IPS-NIHi7 (cell line): ENCODE data around the gene HPGD.

Source experiments
- DNase-seq: peaks from one replicate; pipeline ENCODE4 v3.0.0; 2012; ENCODE audit warnings: mixed read lengths; ENCODE audit errors: extremely low spot score

HPGD gene

DNA sequence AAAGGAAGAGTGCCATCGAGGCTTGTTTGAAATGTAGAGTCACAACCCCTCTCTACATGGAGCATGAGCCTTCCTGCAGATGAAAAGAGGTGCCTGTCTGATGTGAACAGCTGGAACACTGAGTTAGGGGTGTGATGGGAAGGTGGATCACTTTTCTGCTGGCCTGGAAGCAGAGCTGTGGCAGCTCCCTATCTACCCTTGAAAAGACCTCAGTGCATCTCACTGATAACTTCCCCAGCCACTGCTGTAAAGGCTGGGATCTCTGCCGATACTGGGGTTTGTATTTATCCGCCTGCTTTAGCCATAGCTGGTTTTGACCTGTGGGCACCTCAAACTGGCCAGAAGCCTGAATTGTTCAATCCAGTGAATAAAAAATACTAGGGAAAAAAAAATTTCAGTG is 46.8 kb downstream of the HPGD start:
- DNase-seq: no peak

DNA sequence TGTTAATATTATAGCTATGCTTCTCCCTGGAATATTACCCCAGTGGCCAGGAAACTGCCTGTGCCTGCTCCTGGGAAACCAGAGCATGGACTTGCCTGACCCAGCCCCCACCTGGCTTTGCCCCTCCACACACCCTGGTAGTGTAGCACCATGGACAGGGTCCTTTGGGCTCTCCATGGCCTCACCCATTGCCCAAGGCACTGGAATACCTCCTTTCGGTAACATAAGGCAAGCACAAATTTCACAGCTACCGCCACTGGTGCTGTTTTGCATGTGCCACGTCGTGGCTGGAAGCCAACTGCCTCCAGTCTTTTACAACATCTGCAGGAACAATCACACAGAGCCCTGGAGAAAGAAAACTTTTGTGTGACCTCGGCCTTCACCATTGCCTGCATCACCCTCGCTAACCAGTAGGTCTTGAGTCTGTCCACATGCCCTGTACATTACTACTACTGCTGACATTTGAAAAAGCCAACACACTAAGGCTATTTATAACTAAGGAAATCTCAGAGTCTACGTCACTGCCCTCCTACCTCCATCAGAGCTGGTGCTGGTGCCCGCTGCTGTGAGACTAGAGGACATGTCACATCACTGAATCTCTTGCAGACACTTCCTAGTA is 47.7 kb downstream of the HPGD start:
- DNase-seq: peak; percentile 17

DNA sequence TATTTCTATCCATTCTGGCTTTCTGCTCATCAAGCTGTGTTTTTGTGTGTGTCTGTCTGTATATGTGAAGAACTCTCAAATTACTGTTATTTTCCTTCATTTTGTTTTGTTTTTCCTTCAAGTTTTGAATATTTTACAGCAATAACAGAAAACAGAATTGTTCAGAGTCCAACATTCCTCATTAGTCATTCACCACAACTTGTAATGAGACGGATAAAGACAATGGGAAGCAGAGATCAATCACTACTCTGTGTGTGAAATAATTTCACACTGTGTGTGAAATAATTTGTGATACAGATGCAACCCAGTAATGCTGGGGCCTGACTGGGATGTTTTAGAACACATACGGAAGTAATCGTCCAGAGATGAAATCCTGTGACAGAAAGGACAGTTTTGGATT is 55.2 kb downstream of the HPGD start:
- DNase-seq: no peak

DNA sequence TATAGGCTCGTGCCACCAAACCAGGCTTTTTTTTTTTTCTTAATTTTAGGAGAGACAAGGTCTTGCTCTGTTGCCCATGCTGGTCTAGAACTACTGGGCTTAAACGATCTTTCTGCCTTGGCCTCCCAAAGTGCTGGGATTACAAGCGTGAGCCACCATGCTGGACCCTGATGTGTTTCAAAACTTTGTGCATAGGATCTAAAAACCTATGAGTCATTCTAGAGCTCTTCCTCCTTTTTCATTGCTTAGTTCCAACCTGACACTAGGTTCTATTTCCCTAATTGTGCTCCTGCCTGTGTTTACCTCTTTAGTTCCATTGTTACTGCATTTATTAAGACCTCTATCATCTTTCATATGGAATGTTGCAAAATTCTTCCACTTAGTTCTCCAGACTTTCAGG is 57.3 kb downstream of the HPGD start:
- no peak for DNase-seq

DNA sequence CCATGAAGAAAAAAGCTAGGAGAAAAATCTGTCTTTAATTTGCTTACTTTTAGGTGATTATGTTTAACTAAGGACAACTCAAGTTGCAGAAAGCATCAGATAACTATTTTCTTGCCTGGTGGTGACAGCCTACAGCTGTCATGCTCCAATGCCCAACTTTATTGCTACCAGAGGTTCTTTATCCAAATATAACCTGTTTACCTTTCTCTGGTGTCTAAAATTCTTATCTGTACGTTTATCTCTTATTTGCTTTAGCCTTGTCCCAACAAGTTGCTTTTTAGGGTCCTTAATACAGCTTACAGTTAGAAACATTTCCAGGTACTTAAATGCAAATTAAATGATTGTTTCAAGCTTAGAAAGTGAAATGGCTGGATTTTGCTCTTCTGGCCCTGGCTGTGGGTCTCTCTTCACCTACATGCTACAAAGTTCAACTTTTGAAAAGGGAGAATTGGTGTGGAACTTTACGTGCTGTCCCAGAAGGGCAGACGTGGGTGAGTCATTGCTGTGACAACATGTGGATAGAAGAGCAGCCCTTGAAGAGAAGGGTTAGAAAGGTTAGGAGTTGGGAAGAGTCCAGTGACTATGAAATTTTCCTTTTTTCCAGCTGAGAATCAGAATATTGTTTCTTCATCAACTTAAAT is 60.7 kb downstream of the HPGD start:
- no peak for DNase-seq

DNA sequence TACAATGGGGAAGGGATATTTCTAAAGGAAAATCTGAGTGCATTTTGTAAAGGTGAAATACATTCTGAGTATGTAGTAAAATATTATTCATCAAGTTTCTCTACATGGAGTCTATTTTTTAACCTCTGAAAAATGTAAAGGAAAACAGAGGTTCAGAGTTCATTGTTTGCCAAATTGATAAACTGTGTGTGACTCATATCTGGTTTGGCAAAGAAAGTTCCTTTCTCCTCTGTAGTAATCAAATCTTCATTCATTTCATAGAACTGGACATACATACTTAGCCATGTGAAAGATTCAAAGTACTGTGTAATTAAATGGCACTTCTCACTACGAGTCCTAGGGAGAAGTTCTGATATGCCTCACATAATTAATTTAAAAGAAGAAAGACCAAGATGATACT is 61.6 kb downstream of the HPGD start:
- no peak for DNase-seq

DNA sequence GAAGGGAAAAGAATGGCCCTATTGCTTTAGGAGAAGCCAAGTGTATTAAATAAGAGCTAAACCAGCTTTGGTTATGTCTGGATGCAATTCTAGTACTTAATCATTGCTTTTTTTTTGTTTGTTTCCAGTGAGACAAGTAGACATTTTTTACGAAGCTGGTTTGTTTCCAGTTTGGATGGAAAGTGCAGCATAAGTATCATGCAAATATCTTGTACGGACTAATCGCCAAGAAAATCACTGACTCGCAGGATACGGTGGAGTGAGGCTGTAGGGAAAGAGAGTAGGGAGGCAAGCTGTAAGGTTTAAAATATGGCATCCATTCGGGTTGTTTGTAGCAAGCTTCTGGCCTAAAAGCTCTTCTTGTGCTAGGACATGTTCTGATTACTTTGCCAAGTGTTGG is 64.8 kb downstream of the HPGD start:
- no peak for DNase-seq

DNA sequence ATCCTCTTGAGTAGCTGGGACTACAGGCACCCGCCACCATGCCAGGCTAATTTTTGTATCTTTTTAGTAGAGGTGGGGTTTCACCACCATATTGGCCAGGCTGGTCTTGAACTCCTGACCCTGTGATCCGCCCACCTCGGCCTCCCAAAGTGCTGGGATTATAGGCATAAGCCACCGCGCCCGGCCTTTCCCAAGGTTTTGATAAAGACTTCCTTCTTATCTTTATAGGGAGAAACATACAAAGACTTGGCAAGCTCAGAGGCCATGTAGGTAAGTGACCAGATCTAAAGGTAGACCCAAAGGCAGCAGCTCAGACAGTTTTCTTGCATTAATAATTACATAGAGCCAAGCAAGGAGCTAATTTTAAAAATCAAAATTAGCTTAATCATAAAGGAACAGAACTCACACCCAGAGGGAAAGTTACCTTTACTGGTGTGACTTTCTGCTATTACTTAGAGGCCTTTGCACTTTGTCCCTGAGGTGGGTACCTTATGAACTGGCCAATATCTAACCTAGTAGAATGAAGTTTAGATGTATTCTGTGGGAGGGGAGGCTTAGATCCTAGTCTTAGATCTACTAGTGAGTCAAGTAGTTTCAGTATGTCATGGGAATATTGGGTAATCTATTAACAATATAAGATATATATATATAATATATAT is 67.3 kb downstream of the HPGD start:
- DNase-seq: no peak

DNA sequence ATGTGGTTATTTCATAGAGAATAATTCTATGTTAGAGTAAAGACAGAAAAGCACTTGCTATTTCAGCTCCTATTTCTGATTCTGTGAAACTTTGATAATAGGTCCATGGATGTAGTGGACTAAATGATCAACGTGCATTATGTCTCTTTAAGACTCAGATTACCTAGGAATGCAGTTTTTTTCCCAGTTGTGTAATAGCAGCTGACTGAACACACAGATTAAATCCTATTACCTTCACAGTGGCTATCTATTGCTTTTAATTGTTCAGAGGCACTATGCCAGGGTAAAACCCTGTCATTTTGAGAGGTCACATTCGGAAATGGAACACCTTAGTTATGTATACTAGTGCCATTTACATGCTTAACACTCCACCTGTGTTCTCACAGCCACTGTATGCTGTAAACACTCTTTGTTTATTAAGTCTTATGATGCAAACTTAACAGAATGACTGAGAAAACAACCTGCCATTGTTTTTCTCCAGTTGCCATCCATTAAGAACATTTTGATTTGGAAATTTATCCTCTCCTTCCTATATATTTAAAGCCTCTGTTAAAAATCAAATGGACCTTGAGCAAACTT is 70.5 kb downstream of the HPGD start:
- no peak for DNase-seq

DNA sequence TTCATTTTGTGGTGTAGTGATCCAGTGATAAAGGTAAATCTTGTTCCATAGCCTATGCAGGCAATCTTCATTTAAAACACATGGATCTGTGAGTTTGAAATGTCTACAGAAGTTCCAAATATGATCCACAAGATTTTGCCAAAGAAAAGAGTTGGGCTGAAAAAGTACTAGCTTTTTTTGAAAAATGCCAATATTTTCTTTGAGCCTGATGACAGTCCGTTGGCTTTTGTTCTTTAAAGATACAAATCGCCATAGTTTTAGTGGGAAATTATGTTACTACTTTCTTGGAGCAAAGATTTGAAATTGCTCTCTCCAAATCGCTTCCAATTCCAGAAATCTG is 71.5 kb downstream of the HPGD start:
- DNase-seq: no peak

DNA sequence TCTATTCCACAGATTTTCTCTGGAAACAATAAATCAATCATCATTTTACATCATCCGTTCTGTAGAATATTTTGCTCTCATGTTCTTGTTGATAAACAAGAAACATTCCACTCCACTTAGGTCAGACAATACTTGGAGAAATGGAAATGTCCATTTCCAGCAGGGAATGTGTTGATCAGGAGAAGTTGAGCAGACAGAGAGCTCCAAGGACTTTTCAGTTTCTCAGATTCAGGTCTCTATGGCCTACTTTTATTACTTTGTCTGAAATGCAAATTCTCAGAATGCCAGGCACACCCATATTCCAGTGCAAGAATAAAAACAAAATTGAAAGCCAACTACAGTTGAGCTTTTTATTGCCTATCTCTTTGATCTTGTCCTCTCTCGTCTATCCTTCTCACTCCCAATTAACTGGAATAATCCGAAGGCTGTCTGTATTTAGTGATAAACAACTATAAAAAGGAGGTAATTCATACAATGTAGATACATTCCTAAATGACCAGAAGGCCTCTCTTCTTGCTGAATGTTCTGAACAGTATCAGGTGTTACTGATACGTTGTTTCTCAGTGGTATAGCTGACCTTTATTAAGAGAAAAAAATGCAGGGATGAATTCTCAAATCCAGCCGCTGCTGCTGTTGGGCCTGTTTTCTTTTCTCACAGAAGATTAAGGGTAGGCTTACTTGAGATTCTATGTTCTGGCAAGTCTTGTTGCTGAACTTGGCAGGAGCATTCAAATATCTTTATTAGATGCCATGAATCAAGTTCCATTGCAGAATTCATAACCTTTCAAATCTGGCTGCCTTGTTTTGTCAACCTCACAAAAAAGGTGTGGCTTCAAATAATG is 72.1 kb downstream of the HPGD start:
- DNase-seq: no peak

DNA sequence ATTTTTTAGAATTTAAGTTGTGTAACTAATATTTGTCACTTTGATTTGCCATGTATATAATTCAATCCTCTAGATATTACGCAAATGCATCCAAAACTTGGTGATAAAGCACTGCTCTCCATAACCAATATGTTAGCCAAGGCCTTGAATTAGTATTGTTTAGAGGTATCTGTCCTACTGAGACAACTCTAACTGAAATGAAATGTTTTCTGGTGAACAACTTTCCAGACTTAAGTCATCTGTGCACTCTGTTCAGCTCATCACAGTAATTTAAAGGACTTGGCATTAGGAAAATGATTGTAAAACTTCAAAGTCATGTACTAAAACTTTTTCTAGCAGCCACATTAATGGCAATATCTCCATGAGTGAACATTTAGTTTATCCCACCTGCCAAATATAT is 73.1 kb downstream of the HPGD start:
- no peak for DNase-seq

DNA sequence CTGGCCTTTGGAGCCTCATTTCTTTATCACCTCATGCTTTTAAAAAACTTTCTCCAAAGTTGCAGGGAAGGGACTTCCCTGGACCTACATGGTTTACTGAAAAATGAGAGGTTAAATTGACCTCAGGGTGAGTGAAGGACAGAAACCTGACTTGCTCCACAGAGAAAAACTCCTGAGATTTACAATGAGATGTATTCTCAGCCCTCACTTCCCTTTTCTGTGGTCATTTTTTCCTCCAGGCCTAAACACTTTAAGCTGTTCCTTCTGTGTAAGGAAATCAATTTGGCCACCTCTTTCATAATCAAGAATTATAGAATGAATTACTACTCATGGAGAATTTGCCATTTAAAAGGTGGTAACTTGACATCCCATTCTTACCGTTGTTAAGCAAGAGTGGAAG is 77.9 kb downstream of the HPGD start:
- DNase-seq: no peak
